CD14-positive monocyte (primary cell): Measurements from ENCODE around the gene PTCH2. TPM values are rescaled to one million over a fixed set of nuclear protein-coding genes. Genes with fewer than 3 reads are reported as not detected.

Experiments
- DNase-seq, 3 donors: peaks; one replicate each; pipeline ENCODE4 v3.0.0-alpha.2; 2011 to 2022
- H2AFZ ChIP-seq: 2 replicates; pipeline ENCODE4 v1.6.0; 2012; ENCODE audit warnings: mild to moderate bottlenecking, low read depth, low read length, inconsistent platforms; ENCODE audit not compliant: insufficient read depth, poor library complexity, severe bottlenecking
- H3K27ac ChIP-seq, 2 donors: 1 replicate in 1 of 2; 2 replicates in 1 of 2; pipeline ENCODE4 v1.5.1; 2012 to 2013; ENCODE audit warnings: low read length in 2 of 2, control low read depth in 1 of 2, inconsistent platforms in 1 of 2, low read depth in 1 of 2, mild to moderate bottlenecking in 1 of 2
- H3K27me3 ChIP-seq, 2 donors: one replicate each; pipeline versions ENCODE4 v1.6.0 to v1.6.1; 2011 to 2013; ENCODE audit warnings: low read length in 2 of 2; ENCODE audit not compliant: control insufficient read depth in 2 of 2, insufficient read depth in 2 of 2
- H3K36me3 ChIP-seq, 2 donors: replicated peaks in 1 of 2; 1 replicate in 1 of 2; 2 replicates in 1 of 2; pipeline versions ENCODE4 v1.5.1 to v1.6.1; 2012 to 2013; ENCODE audit warnings: low read length in 2 of 2, control low read depth in 1 of 2, inconsistent platforms in 1 of 2, mild to moderate bottlenecking in 1 of 2; ENCODE audit not compliant: insufficient read depth in 2 of 2, control insufficient read depth in 1 of 2
- H3K4me1 ChIP-seq, 2 donors: 1 replicate in 1 of 2; 2 replicates in 1 of 2; pipeline versions ENCODE4 v1.5.1 to v1.6.1; 2012 to 2013; ENCODE audit warnings: low read length in 2 of 2, control low read depth in 1 of 2, inconsistent platforms in 1 of 2, mild to moderate bottlenecking in 1 of 2, moderate library complexity in 1 of 2; ENCODE audit not compliant: insufficient read depth in 2 of 2, control insufficient read depth in 1 of 2
- H3K4me2 ChIP-seq: replicated peaks from 2 replicates; pipeline ENCODE3; 2012; ENCODE audit warnings: low read length, moderate library complexity, mild to moderate bottlenecking; ENCODE audit not compliant: poor library complexity, severe bottlenecking; ENCODE audit errors: extremely low read depth
- H3K4me3 ChIP-seq, 3 experiments: fragments of 200-600 bp in 1 of 3; sonication (generic) in 1 of 3; replicated peaks in 1 of 3; 1 replicate in 2 of 3; 2 replicates in 1 of 3; pipeline ENCODE4 v1.5.1; 2011 to 2013; ENCODE audit warnings: low read length in 3 of 3, mild to moderate bottlenecking in 3 of 3, control low read depth in 2 of 3, low read depth in 2 of 3, inconsistent platforms in 1 of 3, moderate library complexity in 1 of 3
- H3K79me2 ChIP-seq: 2 replicates; pipeline ENCODE4 v1.6.0; 2012; ENCODE audit warnings: mild to moderate bottlenecking, control low read depth, inconsistent platforms, low read length, moderate library complexity; ENCODE audit not compliant: insufficient read depth
- H3K9ac ChIP-seq: 2 replicates; pipeline ENCODE4 v1.6.0; 2017; ENCODE audit warnings: low read length, mild to moderate bottlenecking; ENCODE audit not compliant: insufficient read depth, poor library complexity, severe bottlenecking
- H3K9me3 ChIP-seq, 2 donors: replicated peaks in 1 of 2; 1 replicate in 1 of 2; 2 replicates in 1 of 2; pipeline versions ENCODE4 v1.5.1 to v1.6.1; 2012 to 2013; ENCODE audit warnings: low read length in 2 of 2, control low read depth in 1 of 2; ENCODE audit not compliant: control insufficient read depth in 1 of 2, insufficient read depth in 1 of 2
- H4K20me1 ChIP-seq: 2 replicates; pipeline ENCODE4 v1.6.0; 2012; ENCODE audit warnings: mild to moderate bottlenecking, low read length, control low read depth, moderate library complexity; ENCODE audit not compliant: insufficient read depth
- H3K27ac Mint-ChIP-seq, 7 donors: one replicate each; pipeline ENCODE4 v1.8.0; 2020; ENCODE audit warnings: mild to moderate bottlenecking in 7 of 7, mixed read lengths in 7 of 7, moderate library complexity in 6 of 7, inconsistent platforms in 2 of 7
- H3K27me3 Mint-ChIP-seq, 3 donors: one replicate each; pipeline ENCODE4 v1.8.0; 2021 to 2022; ENCODE audit warnings: low read depth in 3 of 3, mild to moderate bottlenecking in 3 of 3, mixed read lengths in 3 of 3, moderate library complexity in 3 of 3, inconsistent platforms in 1 of 3
- H3K36me3 Mint-ChIP-seq, 2 donors: one replicate each; pipeline ENCODE4 v1.8.0; 2020; ENCODE audit warnings: mixed read lengths in 2 of 2, inconsistent platforms in 1 of 2, mild to moderate bottlenecking in 1 of 2
- H3K4me1 Mint-ChIP-seq: one replicate; pipeline ENCODE4 v1.8.0; 2020; ENCODE audit warnings: mild to moderate bottlenecking, mixed read lengths
- H3K4me3 Mint-ChIP-seq, 2 donors: one replicate each; pipeline ENCODE4 v1.8.0; 2020; ENCODE audit warnings: mild to moderate bottlenecking in 2 of 2, mixed read lengths in 2 of 2, moderate library complexity in 1 of 2
- H3K9me3 Mint-ChIP-seq, 7 donors: one replicate each; pipeline ENCODE4 v1.8.0; 2020 to 2022; ENCODE audit warnings: mixed read lengths in 7 of 7, mild to moderate bottlenecking in 6 of 7, moderate library complexity in 6 of 7, inconsistent platforms in 2 of 7
- WGBS: methylation state at CpG from one replicate; pipeline ENCODE4 v1.1.5; 2013; ENCODE audit warnings: missing lambda C conversion rate; ENCODE audit not compliant: insufficient coverage; 5-methylcytosine and 5-hydroxymethylcytosine counted together
- intact Hi-C, 2 donors: fragments of 100-400 bp; cut with micrococcal nuclease; formaldehyde crosslinking; loops; one replicate each; pipeline versions ENCODE4 v1.15.0 to v1.15.1; 2023
- polyA plus RNA-seq, 3 donors: library from polyadenylated mRNA; depleted of rRNA in 1 of 3; unstranded in 2 of 3; stranded (reverse) in 1 of 3; fragments of 300-500 nt in 2 of 3; fragments of >200 nt in 1 of 3; fragmentation: Illumina TruSeq in 2 of 3; gene quantifications; 1 replicate in 2 of 3; 2 replicates in 1 of 3; pipeline ENCODE4 v1.2.3, GENCODE V29; 2012 to 2021
- TF ChIP-seq, protein P1 (sequence below): fragments of 200-600 bp; IDR thresholded peaks from one replicate; pipeline ENCODE4 v1.8.0; 2022; ENCODE audit warnings: antibody characterized with exemption, mild to moderate bottlenecking

Gene PTCH2
- polyA plus RNA-seq, 3 donors, result 0.18 to 0.71 (median 0.22) TPM

DNA sequence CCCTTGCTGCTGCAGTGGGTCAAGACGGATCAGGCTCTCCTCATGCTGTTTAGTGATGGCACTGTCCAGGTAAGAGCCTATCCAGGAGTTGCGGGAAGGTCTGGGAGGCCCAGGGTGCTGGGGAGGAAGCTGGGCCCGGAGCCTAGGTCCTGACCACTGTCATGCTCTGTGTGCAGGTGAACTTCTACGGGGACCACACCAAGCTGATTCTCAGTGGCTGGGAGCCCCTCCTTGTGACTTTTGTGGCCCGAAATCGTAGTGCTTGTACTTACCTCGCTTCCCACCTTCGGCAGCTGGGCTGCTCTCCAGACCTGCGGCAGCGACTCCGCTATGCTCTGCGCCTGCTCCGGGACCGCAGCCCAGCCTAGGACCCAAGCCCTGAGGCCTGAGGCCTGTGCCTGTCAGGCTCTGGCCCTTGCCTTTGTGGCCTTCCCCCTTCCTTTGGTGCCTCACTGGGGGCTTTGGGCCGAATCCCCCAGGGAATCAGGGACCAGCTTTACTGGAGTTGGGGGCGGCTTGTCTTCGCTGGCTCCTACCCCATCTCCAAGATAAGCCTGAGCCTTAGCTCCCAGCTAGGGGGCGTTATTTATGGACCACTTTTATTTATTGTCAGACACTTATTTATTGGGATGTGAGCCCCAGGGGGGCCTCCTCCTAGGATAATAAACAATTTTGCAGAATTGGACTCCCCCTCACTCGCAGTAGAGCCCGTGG lies 37.6 kb downstream of the PTCH2 start:
- no peak overlapping the region for H3K9ac ChIP-seq
- peaks cover 17% of the 10 kb centered on the region for H3K79me2 ChIP-seq
- H2AFZ ChIP-seq, result no peak overlapping the region
- H3K4me3 ChIP-seq, result no peak overlapping the region
- no peaks in the 10 kb centered on the region for H3K9me3 ChIP-seq
- peak in 1 of 3 donors; percentile 11 for DNase-seq
- H3K4me2 ChIP-seq, result no peak overlapping the region
- H3K27ac ChIP-seq, result peak overlapping the region in 1 of 2 donors; percentile 99
- intact Hi-C loops, result no loop called here
- peaks cover 52 to 59% of the 10 kb centered on the region in 2 donors for H3K36me3 Mint-ChIP-seq
- no peak overlapping the region for H3K4me3 Mint-ChIP-seq
- H3K4me1 Mint-ChIP-seq, result peaks cover 63% of the 10 kb centered on the region
- peaks cover 36 to 45% of the 10 kb centered on the region in 2 donors for H3K36me3 ChIP-seq
- WGBS, result 96% methylated on average over 17 of the region's 20 CpGs
- H3K9me3 Mint-ChIP-seq, result peaks cover 0 to 1% (median 0%) of the 10 kb centered on the region in 7 donors
- H3K4me1 ChIP-seq, result peaks cover 70 to 79% of the 10 kb centered on the region in 2 donors
- no peaks in the 10 kb centered on the region for H3K27me3 ChIP-seq
- peaks cover 35% of the 10 kb centered on the region for H4K20me1 ChIP-seq
- H3K27ac Mint-ChIP-seq, result peak overlapping the region; percentile 25 to 100 (median 74)
- peaks cover 1 to 9% (median 5%) of the 10 kb centered on the region in 3 donors for H3K27me3 Mint-ChIP-seq
- TF ChIP-seq, protein P1, sequence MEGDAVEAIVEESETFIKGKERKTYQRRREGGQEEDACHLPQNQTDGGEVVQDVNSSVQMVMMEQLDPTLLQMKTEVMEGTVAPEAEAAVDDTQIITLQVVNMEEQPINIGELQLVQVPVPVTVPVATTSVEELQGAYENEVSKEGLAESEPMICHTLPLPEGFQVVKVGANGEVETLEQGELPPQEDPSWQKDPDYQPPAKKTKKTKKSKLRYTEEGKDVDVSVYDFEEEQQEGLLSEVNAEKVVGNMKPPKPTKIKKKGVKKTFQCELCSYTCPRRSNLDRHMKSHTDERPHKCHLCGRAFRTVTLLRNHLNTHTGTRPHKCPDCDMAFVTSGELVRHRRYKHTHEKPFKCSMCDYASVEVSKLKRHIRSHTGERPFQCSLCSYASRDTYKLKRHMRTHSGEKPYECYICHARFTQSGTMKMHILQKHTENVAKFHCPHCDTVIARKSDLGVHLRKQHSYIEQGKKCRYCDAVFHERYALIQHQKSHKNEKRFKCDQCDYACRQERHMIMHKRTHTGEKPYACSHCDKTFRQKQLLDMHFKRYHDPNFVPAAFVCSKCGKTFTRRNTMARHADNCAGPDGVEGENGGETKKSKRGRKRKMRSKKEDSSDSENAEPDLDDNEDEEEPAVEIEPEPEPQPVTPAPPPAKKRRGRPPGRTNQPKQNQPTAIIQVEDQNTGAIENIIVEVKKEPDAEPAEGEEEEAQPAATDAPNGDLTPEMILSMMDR, result no peak

GRCh38 chr1:44803312-44804095 lies 39.5 kb downstream of the PTCH2 start:
- peaks cover 46% of the 10 kb centered on the region for H3K4me1 Mint-ChIP-seq
- no peak for DNase-seq
- no peak overlapping the region for H2AFZ ChIP-seq
- H3K4me2 ChIP-seq, result peak overlapping the region; percentile 96
- no peak overlapping the region for H3K27ac ChIP-seq
- intact Hi-C loops, result no loop called here
- peak overlapping the region; percentile 15 to 94 for H3K4me3 Mint-ChIP-seq
- TF ChIP-seq, protein P1, result no peak
- H3K27ac Mint-ChIP-seq, result peak overlapping the region in 5 of 7 donors; percentile 61 to 81 (median 66)
- H3K79me2 ChIP-seq, result peaks cover 19% of the 10 kb centered on the region
- H3K27me3 ChIP-seq, result no peaks in the 10 kb centered on the region
- peaks cover 35% of the 10 kb centered on the region for H4K20me1 ChIP-seq
- no peak overlapping the region for H3K9ac ChIP-seq
- peaks cover 0 to 1% (median 0%) of the 10 kb centered on the region in 7 donors for H3K9me3 Mint-ChIP-seq
- H3K36me3 ChIP-seq, result peaks cover 36 to 45% of the 10 kb centered on the region in 2 donors
- H3K4me1 ChIP-seq, result peaks cover 59 to 70% of the 10 kb centered on the region in 2 donors
- H3K36me3 Mint-ChIP-seq, result peaks cover 50 to 53% of the 10 kb centered on the region in 2 donors
- H3K27me3 Mint-ChIP-seq, result peaks cover 1 to 9% (median 5%) of the 10 kb centered on the region in 3 donors
- peak overlapping the region in 1 of 3 experiments; percentile 99 for H3K4me3 ChIP-seq
- 99% methylated on average over 11 of the region's 13 CpGs for WGBS
- H3K9me3 ChIP-seq, result no peaks in the 10 kb centered on the region
